Ovary (tissue), 9 donors: Measurements from ENCODE around the gene ADARB2. TPM values are rescaled to one million over a fixed set of nuclear protein-coding genes. Genes with fewer than 3 reads are reported as not detected.

ENCODE experiments used
- DNase-seq, 5 donors: peaks; one replicate each; pipeline ENCODE4 v3.0.0-alpha.2; 2019 to 2020
- H3K27ac ChIP-seq, 2 donors: fragments of 200-600 bp; one replicate each; pipeline versions ENCODE4 v1.5.1 to v1.8.0; 2019 to 2022
- H3K27me3 ChIP-seq: fragments of 200-600 bp; one replicate; pipeline ENCODE4 v1.8.0; 2022
- H3K36me3 ChIP-seq: fragments of 200-600 bp; sonication (generic); one replicate; pipeline ENCODE4 v1.5.1; 2019
- H3K4me1 ChIP-seq: one replicate; pipeline ENCODE4 v1.8.1; 2013; ENCODE audit warnings: mild to moderate bottlenecking, moderate library complexity; ENCODE audit not compliant: insufficient read depth
- H3K4me3 ChIP-seq: fragments of 200-600 bp; sonication (generic); one replicate; pipeline ENCODE4 v1.5.1; 2017
- H3K9me3 ChIP-seq, 2 donors: fragments of 200-600 bp in 1 of 2; sonication (generic) in 1 of 2; one replicate each; pipeline versions ENCODE4 v1.5.1 to v1.8.1; 2013 to 2019; ENCODE audit warnings: mild to moderate bottlenecking in 1 of 2, moderate library complexity in 1 of 2
- CTCF ChIP-seq, 3 donors: fragments of 450-650 bp in 2 of 3; fragments of 200-600 bp in 1 of 3; IDR thresholded peaks; one replicate each; pipeline versions ENCODE4 v1.5.1 to v1.8.0; 2016 to 2022; ENCODE audit warnings: antibody characterized with exemption in 3 of 3, mild to moderate bottlenecking in 1 of 3
- EP300 ChIP-seq: sonication (generic); formaldehyde crosslinking; IDR thresholded peaks from one replicate; pipeline ENCODE4 v1.6.1; 2017; ENCODE audit warnings: antibody characterized with exemption
- POLR2A ChIP-seq: fragments of 450-650 bp; IDR thresholded peaks from one replicate; pipeline ENCODE4 v1.6.1; 2017; ENCODE audit warnings: antibody characterized with exemption, mild to moderate bottlenecking, moderate library complexity
- WGBS, 3 donors: extraction: QIAGEN DNeasy Blood & Tissue Kit in 1 of 3; methylation state at CpG; one replicate each; pipeline versions ENCODE4 v1.1.5 to v1.1.7; 2013 to 2017; 5-methylcytosine and 5-hydroxymethylcytosine counted together
- intact Hi-C, 4 donors: fragments of 100-400 bp; cut with DNase I; formaldehyde crosslinking; loops; one replicate each; pipeline versions ENCODE4 v1.11.0 to v1.15.1; 2022 to 2023
- polyA plus RNA-seq, 2 donors: library from polyadenylated mRNA; stranded (reverse); fragments of 200-250 nt in 1 of 2; fragments of 350-450 nt in 1 of 2; fragmentation: Illumina TruSeq in 1 of 2; extraction: RNeasy Lipid Tissue Mini Kit (QIAGEN cat#74804) in 1 of 2; gene quantifications; one replicate each; pipeline ENCODE4 v1.2.3, GENCODE V29; 2013 to 2014
- total RNA-seq, 7 donors: library from RNA; depleted of rRNA in 2 of 7; stranded (reverse); fragments of >200 nt in 2 of 7; fragmentation: NEBNext Ultra II Directional in 3 of 7; extraction: Animal tissue kit (Norgen Biotek cat#: 25700) in 3 of 7; gene quantifications; one replicate each; pipeline versions ENCODE4 v1.1.0 to v1.2.4, GENCODE V29; 2016 to 2023
- donor health status: DM: no; HTN: no; CAD: no; lungs with moderate emphysema.
- donor health status: DM: no; HTN: no; CAD: no.
- donor health status: Bipolar disorder and iron deficiency.
- donor health status: DM: yes; HTN: yes; CAD: no.
- donor health status: DM: no; HTN: no; CAD: no.
- donor health status: DM: yes; HTN: yes; CAD: no.

ADARB2 gene
- total and polyA plus RNA-seq, 9 donors, result 0.12 to 2.0 (median 0.36) TPM; not detected in 2

- Histone ChIP-seq H3K4me3 (no peak overlapping the region), H3K27ac (no peak overlapping the region), H3K36me3 (no peaks in the 10 kb centered on the region), H3K4me1 (no peaks in the 10 kb centered on the region), H3K9me3 (no peaks in the 10 kb centered on the region), H3K27me3 (no peaks in the 10 kb centered on the region)
- WGBS, 3 donors, result 88 to 91% (median 90%) methylated on average over 27 of the region's 27 CpGs
- peak in 1 of 5 donors; percentile 19 for DNase-seq
- TF ChIP-seq EP300 (no peak), CTCF (IDR thresholded peaks at IDR 0.05) (no peak), POLR2A (no peak)
- intact Hi-C loops, result no loop called here
Measured at GRCh38 chr10:1173091-1173490, 564.2 kb downstream of the ADARB2 start.

- H3K27ac ChIP-seq, result no peak overlapping the region
- intact Hi-C loops, result no loop called here
- no peaks in the 10 kb centered on the region for H3K36me3 ChIP-seq
- TF ChIP-seq CTCF (IDR thresholded peaks at IDR 0.05) (no peak), POLR2A (no peak), EP300 (no peak)
- 88 to 91% (median 90%) methylated on average over 15 of the region's 15 CpGs for WGBS, 3 donors
- no peaks in the 10 kb centered on the region for H3K4me1 ChIP-seq
- no peak overlapping the region for H3K4me3 ChIP-seq
- H3K27me3 ChIP-seq, result no peaks in the 10 kb centered on the region
- H3K9me3 ChIP-seq, result no peaks in the 10 kb centered on the region
- DNase-seq, result peak in 1 of 5 donors; percentile 10
Measured at GRCh38 chr10:1172256-1172984, 564.9 kb downstream of the ADARB2 start.

GRCh38 chr10:1171586-1171985 lies 565.7 kb downstream of the ADARB2 start:
- Histone ChIP-seq H3K9me3 (no peaks in the 10 kb centered on the region), H3K4me3 (no peak overlapping the region), H3K36me3 (no peaks in the 10 kb centered on the region), H3K27me3 (no peaks in the 10 kb centered on the region), H3K27ac (no peak overlapping the region), H3K4me1 (no peaks in the 10 kb centered on the region)
- intact Hi-C loops, result no loop called here
- DNase-seq, result peak in 1 of 5 donors; percentile 12
- TF ChIP-seq CTCF (IDR thresholded peaks at IDR 0.05) (no peak), EP300 (no peak), POLR2A (no peak)
- 90 to 92% (median 91%) methylated on average over 9 of the region's 9 CpGs for WGBS, 3 donors

GRCh38 chr10:1171182-1171581 lies 566.1 kb downstream of the ADARB2 start:
- 83 to 93% (median 89%) methylated on average over 4 of the region's 4 CpGs for WGBS, 3 donors
- intact Hi-C loops, result no loop called here
- H3K4me1 ChIP-seq, result no peaks in the 10 kb centered on the region
- no peak overlapping the region for H3K27ac ChIP-seq
- TF ChIP-seq EP300 (no peak), CTCF (IDR thresholded peaks at IDR 0.05) (no peak), POLR2A (no peak)
- H3K36me3 ChIP-seq, result no peaks in the 10 kb centered on the region
- H3K27me3 ChIP-seq, result no peaks in the 10 kb centered on the region
- no peaks in the 10 kb centered on the region for H3K9me3 ChIP-seq
- no peak overlapping the region for H3K4me3 ChIP-seq
- no peak for DNase-seq
